ENCODE data around the gene TCERG1.

GRCh38 chr5:146548781-146549449, 101.8 kb downstream of the TCERG1 start:
- TF ChIP-seq CTCF (conservative IDR thresholded peaks at IDR 0.05; ENCODE audit: low read depth, low read length) (no peak), EZH2 (IDR thresholded peaks at IDR 0.05; ENCODE audit: borderline replicate concordance, low read depth, low read length, poor library complexity, severe bottlenecking) (no peak)
